Epithelial cell of esophagus (primary cell): Measurements from ENCODE around the gene SV2C.

Source experiments
- DNase-seq: peaks from one replicate; pipeline ENCODE4 v3.0.0; 2010; ENCODE audit warnings: low read depth
- H3K4me3 ChIP-seq: 2 replicates; pipeline ENCODE4 v1.5.1; 2011; ENCODE audit warnings: mild to moderate bottlenecking, low read length, control low read depth
- TF ChIP-seq, protein P1 (sequence below): IDR thresholded peaks from 2 replicates; pipeline ENCODE4 v1.5.1; 2011; ENCODE audit warnings: low read depth, mild to moderate bottlenecking, low read length, control low read depth, inconsistent platforms; ENCODE audit not compliant: insufficient read depth; ENCODE audit errors: missing control alignments

SV2C gene

DNA sequence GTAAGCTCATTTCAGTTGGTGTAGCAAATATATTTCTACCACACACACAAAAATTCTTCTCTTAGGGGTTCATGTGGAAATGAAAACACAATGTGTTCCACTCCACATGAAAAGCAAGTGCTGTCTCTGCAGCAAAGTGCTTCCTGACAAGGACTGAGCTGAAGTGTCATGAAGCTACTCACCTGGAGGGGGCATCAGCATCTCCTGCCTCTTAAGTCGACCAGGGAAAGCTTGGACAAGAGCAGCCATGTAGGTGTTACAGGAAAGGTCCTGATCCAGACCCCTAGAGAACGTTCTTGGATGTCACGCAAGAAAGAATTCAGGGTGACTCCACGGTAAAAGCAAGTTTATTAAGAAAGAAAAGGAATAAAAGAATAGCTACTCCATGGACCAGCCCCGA is 62.8 kb downstream of the SV2C start:
- TF ChIP-seq, protein P1, sequence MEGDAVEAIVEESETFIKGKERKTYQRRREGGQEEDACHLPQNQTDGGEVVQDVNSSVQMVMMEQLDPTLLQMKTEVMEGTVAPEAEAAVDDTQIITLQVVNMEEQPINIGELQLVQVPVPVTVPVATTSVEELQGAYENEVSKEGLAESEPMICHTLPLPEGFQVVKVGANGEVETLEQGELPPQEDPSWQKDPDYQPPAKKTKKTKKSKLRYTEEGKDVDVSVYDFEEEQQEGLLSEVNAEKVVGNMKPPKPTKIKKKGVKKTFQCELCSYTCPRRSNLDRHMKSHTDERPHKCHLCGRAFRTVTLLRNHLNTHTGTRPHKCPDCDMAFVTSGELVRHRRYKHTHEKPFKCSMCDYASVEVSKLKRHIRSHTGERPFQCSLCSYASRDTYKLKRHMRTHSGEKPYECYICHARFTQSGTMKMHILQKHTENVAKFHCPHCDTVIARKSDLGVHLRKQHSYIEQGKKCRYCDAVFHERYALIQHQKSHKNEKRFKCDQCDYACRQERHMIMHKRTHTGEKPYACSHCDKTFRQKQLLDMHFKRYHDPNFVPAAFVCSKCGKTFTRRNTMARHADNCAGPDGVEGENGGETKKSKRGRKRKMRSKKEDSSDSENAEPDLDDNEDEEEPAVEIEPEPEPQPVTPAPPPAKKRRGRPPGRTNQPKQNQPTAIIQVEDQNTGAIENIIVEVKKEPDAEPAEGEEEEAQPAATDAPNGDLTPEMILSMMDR, result peak; percentile 35

DNA sequence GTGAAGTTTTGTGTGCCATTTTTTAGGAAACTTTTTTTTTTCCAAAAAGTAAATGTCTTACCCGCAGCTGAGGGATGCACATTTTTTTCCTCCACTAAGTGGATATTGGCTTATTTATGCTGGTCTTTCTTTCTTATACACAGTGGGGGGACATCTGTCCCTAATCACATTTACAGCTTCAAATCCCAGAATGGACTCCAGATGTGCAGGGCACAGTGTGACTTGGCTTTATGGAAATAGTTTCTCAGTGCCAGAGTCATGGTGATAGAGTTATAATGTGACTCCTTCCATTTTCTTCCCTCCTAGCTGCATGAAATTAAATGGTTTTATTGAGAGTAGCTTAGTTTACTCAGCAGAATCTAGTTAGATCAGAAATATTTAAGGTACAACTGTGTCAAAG is 66.5 kb downstream of the SV2C start:
- TF ChIP-seq, protein P1, result no peak
- no peak overlapping the region for H3K4me3 ChIP-seq
- no peak for DNase-seq

More for the DNA sequence above, 62.8 kb downstream of the SV2C start:
- peak; percentile 41 for DNase-seq
- H3K4me3 ChIP-seq, result no peak overlapping the region

DNA sequence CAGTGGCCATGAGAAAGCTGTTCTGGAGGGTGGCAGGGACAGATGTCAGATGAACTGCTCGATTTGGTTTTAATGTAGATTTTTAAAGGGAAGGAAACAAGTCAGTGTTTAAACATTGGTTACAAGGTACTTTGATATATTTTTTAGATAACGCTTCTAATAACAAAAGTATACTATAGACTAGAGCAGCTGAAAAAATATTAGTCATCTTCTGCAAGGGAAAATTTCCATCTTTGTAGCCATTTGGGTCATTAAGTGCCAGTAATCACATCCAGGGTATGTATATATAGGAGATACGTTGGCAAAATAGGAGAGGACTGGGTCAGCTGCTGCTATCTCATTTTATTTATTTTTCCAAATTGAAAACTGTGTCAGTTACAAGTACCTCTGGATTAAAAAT is 69.0 kb downstream of the SV2C start:
- TF ChIP-seq, protein P1, result no peak
- DNase-seq, result no peak
- H3K4me3 ChIP-seq, result no peak overlapping the region

DNA sequence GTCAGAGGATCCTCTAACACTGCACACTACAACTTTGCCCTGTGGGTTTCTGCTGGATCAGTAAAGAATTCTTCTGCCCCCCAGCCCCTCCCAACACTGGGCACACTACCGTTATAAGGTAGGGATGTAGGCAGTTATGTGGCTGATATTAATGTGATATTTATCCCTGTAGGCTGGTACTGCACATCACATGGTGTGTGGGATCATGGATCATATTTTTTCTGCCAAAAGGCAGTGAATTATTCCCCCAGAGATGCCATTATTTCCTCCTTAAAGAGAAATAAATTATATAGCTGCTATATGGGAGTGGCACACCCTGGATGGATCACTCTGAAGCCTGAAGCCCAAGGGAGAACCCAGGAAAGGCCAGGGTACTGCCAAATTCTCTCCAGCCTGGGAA is 69.5 kb downstream of the SV2C start:
- TF ChIP-seq, protein P1, result no peak
- no peak overlapping the region for H3K4me3 ChIP-seq
- no peak for DNase-seq

DNA sequence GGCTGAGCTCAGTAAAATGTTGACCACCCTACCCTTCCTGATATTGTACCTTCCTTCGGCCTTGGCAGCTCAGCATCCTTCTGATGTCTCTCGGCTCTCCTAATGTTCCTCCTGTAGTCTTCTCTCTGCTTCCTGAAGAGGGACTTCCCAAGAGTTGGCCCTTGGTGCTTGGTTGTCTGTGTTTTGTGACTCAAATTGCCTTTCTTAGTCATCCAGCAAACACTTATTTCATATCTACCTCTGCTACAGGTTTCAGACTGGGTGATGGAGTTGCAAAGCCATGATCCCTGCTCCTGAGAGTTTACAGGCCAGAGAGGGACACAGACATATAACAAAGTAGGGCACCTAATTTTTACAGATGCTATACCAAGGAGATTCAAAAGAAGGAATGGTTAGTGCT is 70.1 kb downstream of the SV2C start:
- no peak overlapping the region for H3K4me3 ChIP-seq
- DNase-seq, result no peak
- TF ChIP-seq, protein P1, result no peak

DNA sequence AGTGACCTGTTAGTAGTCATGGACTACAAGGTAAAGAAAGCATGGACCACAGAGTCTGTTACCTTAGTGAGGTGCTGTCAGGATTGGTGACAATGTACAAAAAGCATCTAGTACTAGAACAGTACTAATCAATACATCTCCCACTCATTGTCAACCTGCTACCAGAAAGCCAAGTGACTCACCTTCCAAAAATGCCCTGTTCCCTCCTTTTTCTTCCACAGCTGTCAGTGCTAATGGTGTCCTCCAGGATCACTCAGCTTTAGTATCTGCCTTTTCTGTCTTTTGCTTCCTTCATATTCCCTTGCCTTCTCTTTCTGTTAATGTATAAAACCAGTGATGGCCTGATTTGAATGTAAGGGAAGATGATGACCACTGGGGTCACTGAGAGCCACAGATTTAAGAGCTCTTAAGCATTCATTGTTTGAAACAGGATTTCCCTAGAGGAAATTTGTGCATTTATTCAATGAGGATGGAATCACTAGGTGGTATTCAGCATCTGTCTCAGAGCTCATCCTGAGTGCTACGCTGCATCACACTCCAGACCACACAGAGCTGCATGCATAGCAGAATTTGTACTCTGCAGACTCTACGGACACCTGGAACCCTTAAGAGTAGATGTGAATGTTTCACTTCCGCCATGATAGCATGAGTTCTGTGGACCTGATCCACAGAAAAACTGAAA is 71.0 kb downstream of the SV2C start:
- H3K4me3 ChIP-seq, result no peak overlapping the region
- TF ChIP-seq, protein P1, result no peak
- DNase-seq, result no peak

DNA sequence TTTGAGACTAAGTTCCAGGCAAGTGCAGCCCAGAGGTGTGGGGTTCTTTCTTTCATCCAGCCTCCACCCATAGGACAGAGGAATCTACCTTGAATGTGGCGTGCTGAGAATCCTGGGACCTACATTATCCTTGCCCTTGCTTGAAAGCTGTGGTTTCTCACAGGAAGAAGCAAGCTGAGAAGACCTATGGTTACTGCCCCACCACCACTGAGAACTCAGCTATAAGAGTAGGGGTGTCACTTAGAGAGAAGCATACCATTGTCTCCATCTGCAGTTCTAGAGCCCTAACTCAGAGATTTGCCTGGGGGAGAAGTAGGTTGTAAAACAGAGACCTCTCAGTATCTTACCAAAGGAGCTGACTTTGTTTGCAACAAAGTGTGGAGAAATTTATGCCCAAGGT is 72.4 kb downstream of the SV2C start:
- TF ChIP-seq, protein P1, result no peak
- DNase-seq, result no peak
- no peak overlapping the region for H3K4me3 ChIP-seq
